ENCODE results near the gene RAB40A. TPM values are rescaled to one million over a fixed set of nuclear protein-coding genes. Genes with fewer than 3 reads are reported as not detected.

Gene RAB40A
- total RNA-seq, 1 experiment from 2014 or later = not detected

- no peaks in the 10 kb centered on the region for H3K23me2 ChIP-seq (ENCODE audit: insufficient read length, low read depth, low read length, poor library complexity, severe bottlenecking)
- DNase-seq = no peak
- H3K14ac ChIP-seq (ENCODE audit: insufficient read depth, low read length) = no peak overlapping the region
- H2BK15ac ChIP-seq (ENCODE audit: low read depth, low read length) = no peak overlapping the region
- no peak overlapping the region for H3K56ac ChIP-seq (ENCODE audit: insufficient read length, low read depth, low read length)
- no peak overlapping the region for H3K4me2 ChIP-seq (ENCODE audit: insufficient read depth, insufficient read length, low read length)
- no peaks in the 10 kb centered on the region for H4K20me1 ChIP-seq (ENCODE audit: control insufficient read depth, insufficient read depth, insufficient read length)
- H3K4ac ChIP-seq (ENCODE audit: low read depth, low read length) = no peak overlapping the region
- no peak overlapping the region for H4K5ac ChIP-seq (ENCODE audit: insufficient read length, low read depth, low read length)
- H3K9ac ChIP-seq (ENCODE audit: extremely low read depth, insufficient read length, low read length) = no peak overlapping the region
- no peak overlapping the region for H3K23ac ChIP-seq (ENCODE audit: insufficient read length, low read depth, low read length)
- Mint-ChIP-seq H3K4me1 (0 out of 4 replicates have a peak, but pooled peaks cover 0 to 2% of the 10 kb centered on the region in 2 experiments), H3K27ac (no peak overlapping the region), H3K4me3 (no peak overlapping the region), H3K27me3 (ENCODE audit: low read depth) (no peaks in the 10 kb centered on the region), H3K36me3 (ENCODE audit: insufficient read depth in 1 of 3, low read depth in 3 of 3) (peaks cover 0 to 4% (median 0%) of the 10 kb centered on the region in 3 experiments; a peak in 1 of 7 replicates), H3K9me3 (peaks cover 0 to 36% of the 10 kb centered on the region in 2 experiments; a peak in 2 of 5 replicates)
- H4K8ac ChIP-seq (replicated peaks; ENCODE audit: insufficient read length, low read depth, low read length) = no peak overlapping the region
- H2AFZ ChIP-seq (ENCODE audit: low read length) = no peak overlapping the region
- H4K91ac ChIP-seq (ENCODE audit: insufficient read length, low read depth, low read length) = no peak overlapping the region
- no peaks in the 10 kb centered on the region for H3K4me1 ChIP-seq (ENCODE audit: insufficient read depth, low read length)
- no peaks in the 10 kb centered on the region for H3K79me2 ChIP-seq (ENCODE audit: insufficient read depth, low read length)
- TF ChIP-seq, protein P1, sequence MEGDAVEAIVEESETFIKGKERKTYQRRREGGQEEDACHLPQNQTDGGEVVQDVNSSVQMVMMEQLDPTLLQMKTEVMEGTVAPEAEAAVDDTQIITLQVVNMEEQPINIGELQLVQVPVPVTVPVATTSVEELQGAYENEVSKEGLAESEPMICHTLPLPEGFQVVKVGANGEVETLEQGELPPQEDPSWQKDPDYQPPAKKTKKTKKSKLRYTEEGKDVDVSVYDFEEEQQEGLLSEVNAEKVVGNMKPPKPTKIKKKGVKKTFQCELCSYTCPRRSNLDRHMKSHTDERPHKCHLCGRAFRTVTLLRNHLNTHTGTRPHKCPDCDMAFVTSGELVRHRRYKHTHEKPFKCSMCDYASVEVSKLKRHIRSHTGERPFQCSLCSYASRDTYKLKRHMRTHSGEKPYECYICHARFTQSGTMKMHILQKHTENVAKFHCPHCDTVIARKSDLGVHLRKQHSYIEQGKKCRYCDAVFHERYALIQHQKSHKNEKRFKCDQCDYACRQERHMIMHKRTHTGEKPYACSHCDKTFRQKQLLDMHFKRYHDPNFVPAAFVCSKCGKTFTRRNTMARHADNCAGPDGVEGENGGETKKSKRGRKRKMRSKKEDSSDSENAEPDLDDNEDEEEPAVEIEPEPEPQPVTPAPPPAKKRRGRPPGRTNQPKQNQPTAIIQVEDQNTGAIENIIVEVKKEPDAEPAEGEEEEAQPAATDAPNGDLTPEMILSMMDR (conservative IDR thresholded peaks at IDR 0.05) = no peak
- H3K27me3 ChIP-seq (ENCODE audit: insufficient read depth, low read length) = no peaks in the 10 kb centered on the region
- H3K9me3 ChIP-seq (ENCODE audit: control insufficient read depth, low read depth, low read length) = no peaks in the 10 kb centered on the region
- no peaks in the 10 kb centered on the region for H3K79me1 ChIP-seq (ENCODE audit: insufficient read depth, low read depth, low read length, poor library complexity, severe bottlenecking)
- H2AK5ac ChIP-seq (ENCODE audit: insufficient read length, low read length) = no peak overlapping the region
- H3K27ac ChIP-seq (ENCODE audit: insufficient read length, low read depth, low read length) = no peak overlapping the region
- no peak overlapping the region for H3T11ph ChIP-seq (ENCODE audit: low read length)
- H3K18ac ChIP-seq (ENCODE audit: insufficient read length, low read depth, low read length) = no peak overlapping the region
- H2BK12ac ChIP-seq (ENCODE audit: insufficient read length, low read depth, low read length) = no peak overlapping the region
- H2BK5ac ChIP-seq (ENCODE audit: insufficient read length, low read length) = no peak overlapping the region
- H2BK20ac ChIP-seq (ENCODE audit: low read depth, low read length, poor library complexity, severe bottlenecking) = no peak overlapping the region
- no peak overlapping the region for H2BK120ac ChIP-seq (ENCODE audit: low read depth, low read length, poor library complexity, severe bottlenecking)
Measured at GRCh38 chrX:103477496-103477895, 41.8 kb downstream of the RAB40A start.
